Measurements from ENCODE around the gene SV2C. TPM values are rescaled to one million over a fixed set of nuclear protein-coding genes. Genes with fewer than 3 reads are reported as not detected.
A peak's percentile ranks its signal among the peaks of the same experiment; 100 is the strongest.

SV2C gene
- total and polyA plus RNA-seq, 10 of the 15 experiments (the other 5 are each of a cell fraction or from before 2014, with no cell fraction given): under 0.01 to 1.1 (median 0.63) TPM

DNA sequence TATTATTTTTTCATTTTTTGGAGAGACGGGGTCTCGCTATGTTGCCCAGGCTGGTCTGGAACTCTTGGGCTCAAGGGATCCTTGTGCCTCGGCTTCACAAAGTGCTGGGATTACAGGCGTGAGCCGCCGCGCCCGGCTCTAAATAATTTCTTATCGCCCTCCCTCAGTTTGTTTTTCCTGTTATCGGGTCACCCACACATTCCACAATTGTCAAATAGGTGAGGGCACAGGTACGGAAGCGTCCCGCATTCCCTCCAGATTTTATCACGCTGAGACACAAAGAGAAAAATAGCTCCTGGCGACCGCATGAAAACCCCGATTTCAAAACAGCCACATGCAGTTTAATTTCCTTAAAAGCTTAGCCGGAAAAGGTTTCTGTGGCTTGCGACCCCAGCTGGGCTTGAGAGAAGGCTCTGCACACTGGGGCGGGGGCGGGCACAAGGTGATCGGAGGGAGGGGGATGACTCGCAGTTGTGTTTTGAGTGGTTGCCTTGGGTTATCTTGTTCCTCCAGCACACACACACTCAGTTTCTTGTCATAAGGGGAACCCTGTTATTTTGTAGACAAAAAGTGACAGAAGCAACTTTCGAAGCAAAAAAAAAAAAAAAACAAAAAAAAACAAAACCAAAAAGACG, 319.2 kb downstream of the SV2C start (continued):
- TF ChIP-seq, protein P1, sequence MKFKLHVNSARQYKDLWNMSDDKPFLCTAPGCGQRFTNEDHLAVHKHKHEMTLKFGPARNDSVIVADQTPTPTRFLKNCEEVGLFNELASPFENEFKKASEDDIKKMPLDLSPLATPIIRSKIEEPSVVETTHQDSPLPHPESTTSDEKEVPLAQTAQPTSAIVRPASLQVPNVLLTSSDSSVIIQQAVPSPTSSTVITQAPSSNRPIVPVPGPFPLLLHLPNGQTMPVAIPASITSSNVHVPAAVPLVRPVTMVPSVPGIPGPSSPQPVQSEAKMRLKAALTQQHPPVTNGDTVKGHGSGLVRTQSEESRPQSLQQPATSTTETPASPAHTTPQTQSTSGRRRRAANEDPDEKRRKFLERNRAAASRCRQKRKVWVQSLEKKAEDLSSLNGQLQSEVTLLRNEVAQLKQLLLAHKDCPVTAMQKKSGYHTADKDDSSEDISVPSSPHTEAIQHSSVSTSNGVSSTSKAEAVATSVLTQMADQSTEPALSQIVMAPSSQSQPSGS (IDR thresholded peaks at IDR 0.05; ENCODE audit: low read length): peak; percentile 63; the same call in 1 of the 2 replicates
- TF ChIP-seq POLR2A (IDR thresholded peaks at IDR 0.05; ENCODE audit: low read depth, low read length) (no peak), IKZF2 (IDR thresholded peaks at IDR 0.05) (peak in 1 of 2 experiments; percentile 51; a peak in 1 of 4 replicates), MEF2B (IDR thresholded peaks at IDR 0.05; ENCODE audit: partially characterized antibody, poor library complexity, severe bottlenecking) (no peak), POU2F2 (IDR thresholded peaks at IDR 0.05; ENCODE audit: borderline replicate concordance, low read depth, low read length) (no peak), ZSCAN29 (IDR thresholded peaks at IDR 0.05) (0 out of 2 replicates have a peak, but pooled peaks have one; percentile 53), MEF2A (IDR thresholded peaks at IDR 0.05; ENCODE audit: insufficient read depth, low read depth, low read length) (0 out of 2 replicates have a peak, but pooled peaks have one; percentile 30), CBX3 (IDR thresholded peaks at IDR 0.05; ENCODE audit: borderline replicate concordance, low read depth) (no peak), TCF7 (IDR thresholded peaks at IDR 0.05; ENCODE audit: borderline replicate concordance) (no peak), CREB1 (IDR thresholded peaks at IDR 0.05; ENCODE audit: low read depth) (0 out of 2 replicates have a peak, but pooled peaks have one; percentile 19), CBX5 (IDR thresholded peaks at IDR 0.05; ENCODE audit: low read depth) (no peak), GATAD2B (conservative IDR thresholded peaks at IDR 0.05; ENCODE audit: low read depth) (no peak), SIX5 (IDR thresholded peaks at IDR 0.05; ENCODE audit: low read depth, low read length, severe bottlenecking) (no peak), MTA3 (IDR thresholded peaks at IDR 0.05; ENCODE audit: borderline replicate concordance, low read length) (0 out of 2 replicates have a peak, but pooled peaks have one; percentile 37), SMAD1 (IDR thresholded peaks at IDR 0.05; ENCODE audit: low read depth, partially characterized antibody) (no peak)
- TF ChIP-seq, protein P2, sequence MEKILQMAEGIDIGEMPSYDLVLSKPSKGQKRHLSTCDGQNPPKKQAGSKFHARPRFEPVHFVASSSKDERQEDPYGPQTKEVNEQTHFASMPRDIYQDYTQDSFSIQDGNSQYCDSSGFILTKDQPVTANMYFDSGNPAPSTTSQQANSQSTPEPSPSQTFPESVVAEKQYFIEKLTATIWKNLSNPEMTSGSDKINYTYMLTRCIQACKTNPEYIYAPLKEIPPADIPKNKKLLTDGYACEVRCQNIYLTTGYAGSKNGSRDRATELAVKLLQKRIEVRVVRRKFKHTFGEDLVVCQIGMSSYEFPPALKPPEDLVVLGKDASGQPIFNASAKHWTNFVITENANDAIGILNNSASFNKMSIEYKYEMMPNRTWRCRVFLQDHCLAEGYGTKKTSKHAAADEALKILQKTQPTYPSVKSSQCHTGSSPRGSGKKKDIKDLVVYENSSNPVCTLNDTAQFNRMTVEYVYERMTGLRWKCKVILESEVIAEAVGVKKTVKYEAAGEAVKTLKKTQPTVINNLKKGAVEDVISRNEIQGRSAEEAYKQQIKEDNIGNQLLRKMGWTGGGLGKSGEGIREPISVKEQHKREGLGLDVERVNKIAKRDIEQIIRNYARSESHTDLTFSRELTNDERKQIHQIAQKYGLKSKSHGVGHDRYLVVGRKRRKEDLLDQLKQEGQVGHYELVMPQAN (conservative IDR thresholded peaks at IDR 0.05): no peak
- TF ChIP-seq, protein P3, sequence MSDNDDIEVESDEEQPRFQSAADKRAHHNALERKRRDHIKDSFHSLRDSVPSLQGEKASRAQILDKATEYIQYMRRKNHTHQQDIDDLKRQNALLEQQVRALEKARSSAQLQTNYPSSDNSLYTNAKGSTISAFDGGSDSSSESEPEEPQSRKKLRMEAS (IDR thresholded peaks at IDR 0.05; ENCODE audit: low read depth, low read length): no peak
- TF ChIP-seq, protein P4, sequence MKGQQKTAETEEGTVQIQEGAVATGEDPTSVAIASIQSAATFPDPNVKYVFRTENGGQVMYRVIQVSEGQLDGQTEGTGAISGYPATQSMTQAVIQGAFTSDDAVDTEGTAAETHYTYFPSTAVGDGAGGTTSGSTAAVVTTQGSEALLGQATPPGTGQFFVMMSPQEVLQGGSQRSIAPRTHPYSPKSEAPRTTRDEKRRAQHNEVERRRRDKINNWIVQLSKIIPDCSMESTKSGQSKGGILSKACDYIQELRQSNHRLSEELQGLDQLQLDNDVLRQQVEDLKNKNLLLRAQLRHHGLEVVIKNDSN (IDR thresholded peaks at IDR 0.05; ENCODE audit: borderline replicate concordance, extremely low read length, insufficient read depth, low read depth, low read length): no peak
- TF ChIP-seq, protein P5, sequence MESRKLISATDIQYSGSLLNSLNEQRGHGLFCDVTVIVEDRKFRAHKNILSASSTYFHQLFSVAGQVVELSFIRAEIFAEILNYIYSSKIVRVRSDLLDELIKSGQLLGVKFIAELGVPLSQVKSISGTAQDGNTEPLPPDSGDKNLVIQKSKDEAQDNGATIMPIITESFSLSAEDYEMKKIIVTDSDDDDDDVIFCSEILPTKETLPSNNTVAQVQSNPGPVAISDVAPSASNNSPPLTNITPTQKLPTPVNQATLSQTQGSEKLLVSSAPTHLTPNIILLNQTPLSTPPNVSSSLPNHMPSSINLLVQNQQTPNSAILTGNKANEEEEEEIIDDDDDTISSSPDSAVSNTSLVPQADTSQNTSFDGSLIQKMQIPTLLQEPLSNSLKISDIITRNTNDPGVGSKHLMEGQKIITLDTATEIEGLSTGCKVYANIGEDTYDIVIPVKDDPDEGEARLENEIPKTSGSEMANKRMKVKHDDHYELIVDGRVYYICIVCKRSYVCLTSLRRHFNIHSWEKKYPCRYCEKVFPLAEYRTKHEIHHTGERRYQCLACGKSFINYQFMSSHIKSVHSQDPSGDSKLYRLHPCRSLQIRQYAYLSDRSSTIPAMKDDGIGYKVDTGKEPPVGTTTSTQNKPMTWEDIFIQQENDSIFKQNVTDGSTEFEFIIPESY (IDR thresholded peaks at IDR 0.05): no peak
- TF ChIP-seq, protein P6, sequence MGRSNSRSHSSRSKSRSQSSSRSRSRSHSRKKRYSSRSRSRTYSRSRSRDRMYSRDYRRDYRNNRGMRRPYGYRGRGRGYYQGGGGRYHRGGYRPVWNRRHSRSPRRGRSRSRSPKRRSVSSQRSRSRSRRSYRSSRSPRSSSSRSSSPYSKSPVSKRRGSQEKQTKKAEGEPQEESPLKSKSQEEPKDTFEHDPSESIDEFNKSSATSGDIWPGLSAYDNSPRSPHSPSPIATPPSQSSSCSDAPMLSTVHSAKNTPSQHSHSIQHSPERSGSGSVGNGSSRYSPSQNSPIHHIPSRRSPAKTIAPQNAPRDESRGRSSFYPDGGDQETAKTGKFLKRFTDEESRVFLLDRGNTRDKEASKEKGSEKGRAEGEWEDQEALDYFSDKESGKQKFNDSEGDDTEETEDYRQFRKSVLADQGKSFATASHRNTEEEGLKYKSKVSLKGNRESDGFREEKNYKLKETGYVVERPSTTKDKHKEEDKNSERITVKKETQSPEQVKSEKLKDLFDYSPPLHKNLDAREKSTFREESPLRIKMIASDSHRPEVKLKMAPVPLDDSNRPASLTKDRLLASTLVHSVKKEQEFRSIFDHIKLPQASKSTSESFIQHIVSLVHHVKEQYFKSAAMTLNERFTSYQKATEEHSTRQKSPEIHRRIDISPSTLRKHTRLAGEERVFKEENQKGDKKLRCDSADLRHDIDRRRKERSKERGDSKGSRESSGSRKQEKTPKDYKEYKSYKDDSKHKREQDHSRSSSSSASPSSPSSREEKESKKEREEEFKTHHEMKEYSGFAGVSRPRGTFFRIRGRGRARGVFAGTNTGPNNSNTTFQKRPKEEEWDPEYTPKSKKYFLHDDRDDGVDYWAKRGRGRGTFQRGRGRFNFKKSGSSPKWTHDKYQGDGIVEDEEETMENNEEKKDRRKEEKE (IDR thresholded peaks at IDR 0.05): no peak
